GM19193 (cell line): ENCODE measurements around the gene PTGER4.

Experiments
- POLR2A ChIP-seq: IDR thresholded peaks from 4 replicates; pipeline ENCODE4 v1.6.1; 2011; ENCODE audit not compliant: insufficient read depth, insufficient read length; ENCODE audit errors: extremely low read depth

The PTGER4 gene

GRCh38 chr5:40679913-40680681 lies at the start of gene PTGER4:
Gene PTGER4, plus strand, starts transcription at chr5:40679915. Its CDS starts 1,079 bp downstream, at chr5:40680994.
- peak; percentile 24 for TF ChIP-seq POLR2A

- no peak for TF ChIP-seq POLR2A
Measured at GRCh38 chr5:40630126-40630525, 49.6 kb upstream of the PTGER4 start.

GRCh38 chr5:40631236-40631635 lies 48.5 kb upstream of the PTGER4 start:
- no peak for TF ChIP-seq POLR2A

GRCh38 chr5:40634154-40634553 lies 45.6 kb upstream of the PTGER4 start:
- TF ChIP-seq POLR2A = no peak

- no peak for TF ChIP-seq POLR2A
Measured at GRCh38 chr5:40634593-40634992, 45.1 kb upstream of the PTGER4 start.

GRCh38 chr5:40646266-40646665 lies 33.4 kb upstream of the PTGER4 start:
- no peak for TF ChIP-seq POLR2A

GRCh38 chr5:40648150-40648549 lies 31.6 kb upstream of the PTGER4 start:
- no peak for TF ChIP-seq POLR2A

- no peak for TF ChIP-seq POLR2A
Measured at GRCh38 chr5:40649463-40650030, 30.2 kb upstream of the PTGER4 start.

GRCh38 chr5:40651201-40651600 lies 28.5 kb upstream of the PTGER4 start:
- TF ChIP-seq POLR2A = no peak

- TF ChIP-seq POLR2A = no peak
Measured at GRCh38 chr5:40652441-40653220, 27.1 kb upstream of the PTGER4 start.

- TF ChIP-seq POLR2A = no peak
Measured at GRCh38 chr5:40653221-40654022, 26.3 kb upstream of the PTGER4 start.

GRCh38 chr5:40654377-40654991 lies 25.2 kb upstream of the PTGER4 start:
- TF ChIP-seq POLR2A = no peak

- no peak for TF ChIP-seq POLR2A
Measured at GRCh38 chr5:40655138-40655537, 24.6 kb upstream of the PTGER4 start.

GRCh38 chr5:40656766-40657165 lies 22.9 kb upstream of the PTGER4 start:
- no peak for TF ChIP-seq POLR2A

- no peak for TF ChIP-seq POLR2A
Measured at GRCh38 chr5:40660751-40661150, 19.0 kb upstream of the PTGER4 start.

- no peak for TF ChIP-seq POLR2A
Measured at GRCh38 chr5:40665635-40666298, 13.9 kb upstream of the PTGER4 start.
